Spleen (tissue), 11 donors: ENCODE results near the gene GFAP. TPM values are rescaled to one million over a fixed set of nuclear protein-coding genes. Genes with fewer than 3 reads are reported as not detected.

Experiments used
- DNase-seq: peaks from one replicate; pipeline ENCODE4 v3.0.0-alpha.2; 2020
- H3K27ac ChIP-seq, 8 donors: fragments of 200-600 bp; sonication (generic) in 7 of 8; 1 replicate in 4 of 8; 2 replicates in 4 of 8; pipeline versions ENCODE4 v1.5.0 to v1.8.0; 2016 to 2021; ENCODE audit warnings: inconsistent platforms in 4 of 8, mild to moderate bottlenecking in 4 of 8, moderate library complexity in 1 of 8
- H3K27me3 ChIP-seq, 7 donors: fragments of 200-600 bp; sonication (generic) in 6 of 7; replicated peaks in 1 of 7; 1 replicate in 4 of 7; 2 replicates in 3 of 7; pipeline versions ENCODE4 v1.5.0 to v1.8.0; 2016 to 2021; ENCODE audit warnings: inconsistent platforms in 3 of 7, mild to moderate bottlenecking in 1 of 7
- H3K36me3 ChIP-seq, 6 donors: fragments of 200-600 bp; sonication (generic) in 5 of 6; 1 replicate in 4 of 6; 2 replicates in 2 of 6; pipeline versions ENCODE4 v1.5.0 to v1.8.0; 2016 to 2021; ENCODE audit warnings: inconsistent platforms in 2 of 6
- H3K4me1 ChIP-seq, 6 donors: fragments of 200-600 bp; sonication (generic) in 5 of 6; 1 replicate in 3 of 6; 2 replicates in 3 of 6; pipeline versions ENCODE4 v1.5.0 to v1.8.0; 2016 to 2021; ENCODE audit warnings: inconsistent platforms in 3 of 6
- H3K4me3 ChIP-seq, 8 donors: fragments of 200-600 bp; sonication (generic) in 7 of 8; 1 replicate in 4 of 8; 2 replicates in 4 of 8; pipeline versions ENCODE4 v1.5.0 to v1.8.0; 2016 to 2021; ENCODE audit warnings: inconsistent platforms in 4 of 8, mild to moderate bottlenecking in 4 of 8, moderate library complexity in 2 of 8
- H3K9me3 ChIP-seq, 8 donors: fragments of 200-600 bp; sonication (generic) in 7 of 8; 1 replicate in 4 of 8; 2 replicates in 4 of 8; pipeline versions ENCODE4 v1.5.0 to v1.8.0; 2016 to 2021; ENCODE audit warnings: inconsistent platforms in 4 of 8
- CTCF ChIP-seq, 11 experiments: fragments of 200-600 bp in 7 of 11; fragments of 450-650 bp in 4 of 11; sonication (generic) in 4 of 11; IDR thresholded peaks in 8 of 11; conservative IDR thresholded peaks in 3 of 11; 1 replicate in 7 of 11; 2 replicates in 4 of 11; pipeline versions ENCODE4 v1.4.0 to v1.8.0; 2016 to 2021; ENCODE audit warnings: antibody characterized with exemption in 11 of 11, inconsistent platforms in 4 of 11, mild to moderate bottlenecking in 1 of 11
- POLR2A ChIP-seq, 3 donors: fragments of 450-650 bp; IDR thresholded peaks; one replicate each; pipeline ENCODE4 v1.5.1; 2017; ENCODE audit warnings: antibody characterized with exemption in 3 of 3, mild to moderate bottlenecking in 1 of 3
- POLR2AphosphoS5 ChIP-seq, 3 donors: sonication (generic); formaldehyde crosslinking; IDR thresholded peaks; one replicate each; pipeline ENCODE4 v1.5.1; 2017; ENCODE audit warnings: antibody characterized with exemption in 3 of 3
- WGBS, 5 donors: extraction: QIAGEN DNeasy Blood & Tissue Kit in 3 of 5; methylation state at CpG; one replicate each; pipeline versions ENCODE4 v1.1.5 to v1.1.7; 2013 to 2018; 5-methylcytosine and 5-hydroxymethylcytosine counted together
- intact Hi-C: fragments of 100-400 bp; cut with DNase I; formaldehyde crosslinking; loops from one replicate; pipeline ENCODE4 v1.15.0; 2023; ENCODE audit warnings: low total_unique reads
- polyA plus RNA-seq, 3 donors: library from polyadenylated mRNA; stranded (reverse); fragments of 200-250 nt; gene quantifications; one replicate each; pipeline ENCODE4 v1.2.1, GENCODE V29; 2013
- total RNA-seq, 7 donors: library from RNA; depleted of rRNA in 3 of 7; stranded (reverse); fragments of >200 nt in 3 of 7; fragmentation: NEBNext Ultra II Directional in 4 of 7; extraction: Animal tissue kit (Norgen Biotek cat#: 25700) in 4 of 7; gene quantifications; one replicate each; pipeline versions ENCODE4 v1.1.0 to v1.2.1, GENCODE V29; 2016 to 2021
- donor health status: healthy with polysubstance abuse.
- donor health status: DM: no; HTN: no; CAD: no; lungs with moderate emphysema.
- donor health status: DM: no; HTN: no; CAD: no.
- donor health status: Bipolar disorder and iron deficiency.
- donor health status: healthy.
- donor health status: DM: no; HTN: no; CAD: no.
- donor health status: DM: yes; HTN: yes; CAD: no.

GFAP gene
- total and polyA plus RNA-seq, 10 donors, result 0.32 to 1.7 (median 0.54) TPM; not detected in 5

DNA sequence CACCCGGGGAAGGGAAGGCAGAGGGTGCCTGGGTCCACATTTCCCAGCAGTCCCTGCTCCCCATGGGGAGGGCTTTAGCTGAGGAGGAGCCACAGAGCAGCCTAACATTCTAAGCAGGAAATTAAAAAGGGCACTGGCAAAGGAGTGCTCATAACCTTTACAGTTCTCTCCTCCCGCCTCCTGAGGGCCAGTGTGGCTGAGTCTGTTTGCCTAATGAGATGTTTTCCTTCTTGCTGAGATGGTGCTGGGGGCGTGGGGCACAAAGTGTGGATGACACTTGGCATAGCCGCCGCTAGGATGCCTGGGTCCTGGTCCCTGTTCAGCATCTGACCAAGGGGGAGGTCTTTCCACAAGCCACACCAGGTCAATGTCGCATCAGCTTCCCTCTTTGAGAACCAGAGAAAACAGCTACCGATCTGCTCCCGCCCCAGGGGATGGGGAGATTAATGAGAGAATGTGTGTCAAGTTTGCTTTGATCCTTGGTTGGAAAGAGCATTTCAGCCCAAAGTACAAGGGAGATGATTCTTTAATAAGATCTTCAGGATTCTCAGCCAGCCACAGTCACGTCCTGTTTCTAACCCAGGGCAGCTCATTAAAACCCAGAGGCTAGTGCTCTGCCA lies 26.5 kb upstream of the GFAP start:
- peaks cover 0 to 18% (median 0%) of the 10 kb centered on the region in 6 donors for H3K36me3 ChIP-seq
- peaks cover 0 to 7% (median 0%) of the 10 kb centered on the region in 7 donors for H3K27me3 ChIP-seq
- H3K9me3 ChIP-seq, result peaks cover 0 to 10% (median 7%) of the 10 kb centered on the region in 8 donors
- no peak overlapping the region for H3K4me3 ChIP-seq
- no peak overlapping the region for H3K27ac ChIP-seq
- peak; percentile 28 for DNase-seq
- peaks cover 0 to 8% (median 4%) of the 10 kb centered on the region in 6 donors for H3K4me1 ChIP-seq
- WGBS, 5 donors, result 87 to 90% (median 88%) methylated on average over 8 to 9 of the region's 9 CpGs
- intact Hi-C loops, result no loop called here
- TF ChIP-seq CTCF (IDR thresholded peaks at IDR 0.05 in 8 of 11, conservative IDR thresholded peaks at IDR 0.05 in 3 of 11), result no peak
- TF ChIP-seq POLR2AphosphoS5 (IDR thresholded peaks at IDR 0.05), result no peak
- TF ChIP-seq POLR2A (IDR thresholded peaks at IDR 0.05), result no peak

DNA sequence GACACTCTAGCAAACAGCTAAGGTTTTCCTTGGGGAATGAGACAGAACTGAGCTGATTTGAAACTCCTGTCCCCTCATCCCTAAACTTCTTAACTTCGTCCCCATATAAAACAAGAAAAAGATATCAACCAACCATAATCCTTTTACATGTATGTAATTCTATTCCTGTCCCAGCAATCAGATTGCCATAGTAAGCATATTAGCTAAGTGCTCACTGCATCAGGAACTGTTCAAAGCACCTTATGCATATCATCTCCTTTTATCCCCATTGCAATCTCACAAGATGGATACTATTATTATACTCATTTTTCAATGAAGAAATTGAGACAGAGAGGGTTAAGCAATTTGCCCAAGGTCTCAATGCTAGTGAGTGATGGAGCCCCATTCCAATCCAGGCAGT lies 25.5 kb upstream of the GFAP start:
- H3K36me3 ChIP-seq, result peaks cover 0 to 23% (median 0%) of the 10 kb centered on the region in 6 donors
- WGBS, 5 donors, result 80 to 95% (median 93%) methylated on average over 1 of the region's 1 CpG
- no peak overlapping the region for H3K4me3 ChIP-seq
- TF ChIP-seq POLR2A (IDR thresholded peaks at IDR 0.05) (no peak), CTCF (IDR thresholded peaks at IDR 0.05 in 8 of 11, conservative IDR thresholded peaks at IDR 0.05 in 3 of 11) (no peak)
- no peak for DNase-seq
- peaks cover 0 to 10% (median 7%) of the 10 kb centered on the region in 8 donors for H3K9me3 ChIP-seq
- H3K27ac ChIP-seq, result no peak overlapping the region
- no peaks in the 10 kb centered on the region for H3K4me1 ChIP-seq
- intact Hi-C loops, result no loop called here
- no peaks in the 10 kb centered on the region for H3K27me3 ChIP-seq

DNA sequence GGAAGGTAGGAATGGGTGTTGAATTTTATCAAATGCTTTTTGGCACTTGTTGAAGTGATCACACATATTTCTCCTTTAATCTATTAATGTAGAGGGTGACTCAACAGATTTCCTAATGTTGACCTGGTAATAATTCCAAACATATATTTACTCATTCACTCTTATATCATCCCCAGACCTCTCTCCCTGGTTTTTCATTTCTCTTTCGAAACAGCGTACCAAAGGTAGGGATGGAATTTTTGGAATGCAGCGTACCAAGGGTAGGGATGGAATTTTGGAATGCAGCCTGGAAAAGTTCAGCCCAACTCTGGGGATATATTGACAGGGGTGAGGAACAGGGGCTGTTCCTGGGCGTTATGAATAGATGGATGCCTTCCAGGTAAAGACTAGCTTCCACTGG lies 25.0 kb upstream of the GFAP start:
- intact Hi-C loops, result no loop called here
- H3K4me3 ChIP-seq, result no peak overlapping the region
- no peaks in the 10 kb centered on the region for H3K27me3 ChIP-seq
- peaks cover 0 to 27% (median 0%) of the 10 kb centered on the region in 6 donors for H3K36me3 ChIP-seq
- H3K9me3 ChIP-seq, result peaks cover 0 to 10% (median 7%) of the 10 kb centered on the region in 8 donors
- no peak for TF ChIP-seq CTCF (IDR thresholded peaks at IDR 0.05 in 8 of 11, conservative IDR thresholded peaks at IDR 0.05 in 3 of 11)
- no peak for TF ChIP-seq POLR2AphosphoS5 (IDR thresholded peaks at IDR 0.05)
- TF ChIP-seq POLR2A (IDR thresholded peaks at IDR 0.05), result no peak
- DNase-seq, result no peak
- H3K4me1 ChIP-seq, result no peaks in the 10 kb centered on the region
- WGBS, 5 donors, result 89 to 97% (median 93%) methylated on average over 4 of the region's 4 CpGs
- no peak overlapping the region for H3K27ac ChIP-seq

GRCh38 chr17:44935116-44935515 lies 19.8 kb upstream of the GFAP start:
- Histone ChIP-seq H3K4me3 (no peak overlapping the region), H3K27ac (no peak overlapping the region), H3K4me1 (no peaks in the 10 kb centered on the region), H3K36me3 (peaks cover 0 to 68% (median 0%) of the 10 kb centered on the region in 6 donors), H3K27me3 (no peaks in the 10 kb centered on the region), H3K9me3 (peaks cover 0 to 10% (median 7%) of the 10 kb centered on the region in 8 donors)
- intact Hi-C loops, result no loop called here
- peak; percentile 59 for DNase-seq
- WGBS, 5 donors, result 87 to 98% (median 94%) methylated on average over 8 to 9 of the region's 9 CpGs
- TF ChIP-seq CTCF (IDR thresholded peaks at IDR 0.05 in 8 of 11, conservative IDR thresholded peaks at IDR 0.05 in 3 of 11), result no peak
- TF ChIP-seq POLR2AphosphoS5 (IDR thresholded peaks at IDR 0.05), result no peak
- TF ChIP-seq POLR2A (IDR thresholded peaks at IDR 0.05), result no peak
